NCI-H748 (cell line): Measurements from ENCODE around the gene AARS2.

Experiments
- DNase-seq: peaks from one replicate; lab custom pipeline; 2025; ENCODE audit not compliant: unreplicated experiment; lab: John Stamatoyannopoulos, UW

The AARS2 gene

DNA sequence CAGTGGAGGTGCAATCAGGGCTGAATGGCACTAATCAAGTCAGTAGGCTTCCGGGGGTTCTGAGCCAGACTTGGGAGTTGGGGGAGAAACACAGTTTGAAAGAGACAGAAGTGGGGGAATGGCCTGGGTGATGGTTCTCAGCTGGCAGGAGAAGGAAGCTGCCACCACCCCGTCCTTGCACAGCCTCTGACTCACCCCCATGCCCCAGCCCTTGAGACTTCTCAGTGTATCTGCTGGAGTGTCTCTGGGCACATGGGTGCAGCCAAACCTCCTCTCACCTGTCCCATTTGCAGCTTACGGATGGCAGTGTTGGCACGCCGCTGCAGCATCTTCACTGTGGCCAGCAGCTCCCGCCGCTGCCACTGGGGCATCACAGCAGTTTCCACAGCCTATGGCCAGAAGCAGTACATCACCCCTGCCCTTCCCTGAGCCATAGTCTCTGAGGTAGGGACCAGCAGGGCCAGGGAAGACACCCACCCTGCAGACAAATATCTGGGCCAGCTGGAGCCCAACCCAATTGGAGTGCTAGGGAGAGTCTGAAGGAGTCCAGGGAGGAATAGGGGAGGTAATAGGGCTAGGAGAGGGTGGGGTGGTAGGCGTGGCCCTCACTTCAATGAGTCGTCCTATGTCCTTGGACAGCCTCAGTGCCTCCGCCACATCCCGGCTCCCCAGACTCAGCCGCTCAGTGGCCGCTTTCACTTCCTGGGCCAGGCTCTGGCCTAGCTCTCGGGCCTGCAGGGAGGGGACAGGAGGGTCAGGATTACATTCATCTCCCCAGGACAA lies 11.2 kb downstream of the AARS2 start:
- DNase-seq = no peak

DNA sequence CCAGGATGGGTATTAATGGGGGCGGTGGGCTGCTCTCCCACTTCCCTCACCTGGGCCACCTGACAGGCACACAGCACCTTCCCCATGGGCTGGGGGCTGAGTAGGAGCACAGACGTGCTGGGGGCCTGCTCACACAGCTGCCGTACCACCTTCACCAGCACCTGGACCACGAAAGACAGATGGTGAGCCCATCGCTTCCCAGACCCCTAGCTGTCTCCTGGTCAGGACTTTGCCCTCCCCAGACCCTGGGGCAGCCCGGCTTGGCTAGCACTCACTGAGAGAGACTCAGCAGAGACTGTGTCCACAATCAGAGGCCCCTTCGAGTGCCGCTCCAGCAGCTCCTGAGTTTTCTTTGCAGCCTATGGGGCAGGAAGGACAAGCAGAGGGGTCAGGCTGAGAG lies 12.0 kb downstream of the AARS2 start:
- DNase-seq = no peak

DNA sequence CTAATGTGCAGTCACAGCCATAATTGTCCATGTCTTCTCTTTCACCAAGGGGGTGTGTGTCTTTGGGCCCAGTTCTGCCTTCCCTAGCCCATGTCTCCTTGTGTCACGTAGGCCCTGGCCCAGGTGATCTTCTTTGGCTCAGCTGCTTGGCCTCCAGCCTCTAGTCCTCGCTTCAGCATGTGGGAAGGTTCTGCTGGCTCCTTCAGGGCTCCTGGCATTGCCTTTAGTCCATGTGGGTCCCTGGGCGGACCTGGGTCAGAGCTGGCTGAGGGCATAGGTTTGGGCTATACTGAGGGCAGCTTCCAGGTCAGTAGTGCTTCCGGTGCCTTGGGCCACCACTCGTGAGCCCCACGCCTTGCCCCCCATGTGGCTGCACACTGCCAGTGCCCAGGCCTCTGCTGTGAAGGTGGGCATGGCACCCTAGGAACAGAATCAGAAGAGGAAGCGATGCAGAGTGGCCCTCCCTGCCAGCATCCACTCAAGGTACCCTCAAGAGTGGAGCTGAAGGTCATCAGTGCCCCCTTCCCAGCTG lies 12.8 kb downstream of the AARS2 start:
- DNase-seq = no peak

DNA sequence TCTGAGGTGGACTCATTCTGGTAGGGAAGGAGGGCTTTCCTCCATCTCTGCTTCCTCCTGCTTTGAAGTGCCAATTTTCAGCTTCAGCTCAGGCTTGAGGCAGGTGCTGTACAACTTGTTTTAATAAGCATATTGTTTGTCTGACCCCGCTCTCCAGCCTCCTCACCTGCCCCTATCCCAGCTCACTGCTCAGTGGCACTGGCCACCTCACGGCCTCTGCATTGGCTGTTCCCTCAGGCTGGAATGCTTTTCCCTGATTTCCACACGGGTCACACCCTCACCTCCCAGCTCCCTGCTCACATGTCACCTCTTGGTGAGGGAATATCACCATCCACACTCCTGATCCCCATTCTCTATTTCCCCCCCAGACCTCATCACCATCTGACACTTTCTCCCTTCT lies 14.3 kb downstream of the AARS2 start:
- DNase-seq = no peak

DNA sequence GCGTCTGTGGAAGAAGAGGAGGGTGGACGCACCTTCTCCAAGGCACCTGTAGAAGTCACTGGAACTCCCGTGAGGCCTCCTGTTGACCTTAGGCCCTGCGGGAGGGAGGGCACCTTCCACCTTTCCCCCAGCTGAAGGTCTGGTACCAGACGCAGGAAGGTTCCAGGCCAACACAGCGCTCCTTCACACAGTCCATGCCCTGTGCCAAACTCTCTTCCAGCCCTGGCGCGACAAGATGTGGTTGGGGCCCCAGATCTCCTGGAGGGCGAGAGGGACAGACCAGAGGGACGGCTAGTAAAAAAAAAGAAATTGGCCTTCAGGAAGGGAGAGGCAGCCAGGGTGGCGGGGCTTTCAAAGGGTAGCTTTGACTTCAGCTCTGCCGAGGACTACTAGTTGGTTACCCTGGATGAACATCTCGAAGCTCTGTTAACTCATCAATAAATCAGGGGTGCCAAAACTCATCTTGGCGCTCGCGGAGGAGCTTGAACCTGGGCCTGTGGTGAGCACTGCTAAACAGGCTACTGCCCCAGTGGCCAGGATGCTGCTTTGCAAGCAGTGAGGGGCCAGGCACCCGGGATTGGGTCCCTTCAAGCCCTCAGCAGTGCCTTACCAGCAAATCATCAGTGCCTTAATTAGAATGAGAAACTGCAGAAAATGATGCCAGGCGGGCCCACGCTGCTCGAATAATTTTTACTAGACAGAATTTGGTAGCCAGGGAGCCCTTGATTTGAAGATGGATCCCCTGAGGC lies 14.9 kb downstream of the AARS2 start:
- DNase-seq = peak; percentile 29

DNA sequence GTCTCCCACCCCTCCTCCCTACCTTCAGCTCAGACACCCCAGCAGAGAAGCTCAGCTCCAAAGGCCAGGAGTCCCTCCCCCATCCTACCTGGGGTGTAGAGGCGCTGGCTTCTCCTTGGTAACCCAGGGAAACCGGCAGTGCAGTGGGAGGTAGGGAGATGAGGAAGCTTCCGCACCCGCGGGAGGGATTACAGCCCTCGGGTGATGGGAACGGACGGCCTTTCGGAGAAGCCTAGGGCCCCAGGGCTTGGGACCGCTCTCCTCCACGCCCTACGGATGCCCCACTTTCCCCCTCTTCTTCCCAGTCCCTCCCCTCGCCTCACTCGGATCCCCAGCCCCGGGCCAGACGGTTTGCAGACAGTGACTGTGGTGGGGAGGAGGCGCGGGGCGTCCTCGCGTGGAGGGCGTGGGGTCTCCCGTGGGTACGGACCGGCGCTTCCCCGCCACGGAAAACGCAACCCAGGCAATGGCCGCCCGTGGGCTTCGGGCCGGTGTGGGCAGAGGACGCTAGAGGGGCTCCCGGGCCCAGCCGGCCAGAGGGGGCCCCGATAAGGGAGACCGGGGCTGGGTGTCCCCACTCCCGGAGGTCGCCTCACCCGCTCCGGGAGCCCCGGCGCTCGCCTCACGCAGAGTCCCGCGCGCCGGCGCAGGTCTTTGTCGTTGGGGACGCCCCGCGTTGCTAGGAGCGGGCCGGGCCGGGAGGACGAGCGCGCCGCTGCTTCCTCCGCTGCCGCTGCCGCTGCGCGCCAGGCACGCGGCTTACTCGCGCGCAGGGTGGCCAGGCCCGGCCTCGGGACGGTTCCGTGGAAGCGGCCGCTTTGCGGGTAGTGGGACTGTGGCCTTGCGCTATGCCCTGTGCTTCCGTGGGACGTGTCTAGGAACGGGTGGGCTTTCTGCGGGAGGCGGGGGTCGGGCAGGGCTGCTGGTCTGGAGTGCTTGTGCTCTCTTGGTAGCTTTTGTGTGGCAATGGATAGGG lies 15.8 kb downstream of the AARS2 start:
- peak; percentile 80 for DNase-seq

DNA sequence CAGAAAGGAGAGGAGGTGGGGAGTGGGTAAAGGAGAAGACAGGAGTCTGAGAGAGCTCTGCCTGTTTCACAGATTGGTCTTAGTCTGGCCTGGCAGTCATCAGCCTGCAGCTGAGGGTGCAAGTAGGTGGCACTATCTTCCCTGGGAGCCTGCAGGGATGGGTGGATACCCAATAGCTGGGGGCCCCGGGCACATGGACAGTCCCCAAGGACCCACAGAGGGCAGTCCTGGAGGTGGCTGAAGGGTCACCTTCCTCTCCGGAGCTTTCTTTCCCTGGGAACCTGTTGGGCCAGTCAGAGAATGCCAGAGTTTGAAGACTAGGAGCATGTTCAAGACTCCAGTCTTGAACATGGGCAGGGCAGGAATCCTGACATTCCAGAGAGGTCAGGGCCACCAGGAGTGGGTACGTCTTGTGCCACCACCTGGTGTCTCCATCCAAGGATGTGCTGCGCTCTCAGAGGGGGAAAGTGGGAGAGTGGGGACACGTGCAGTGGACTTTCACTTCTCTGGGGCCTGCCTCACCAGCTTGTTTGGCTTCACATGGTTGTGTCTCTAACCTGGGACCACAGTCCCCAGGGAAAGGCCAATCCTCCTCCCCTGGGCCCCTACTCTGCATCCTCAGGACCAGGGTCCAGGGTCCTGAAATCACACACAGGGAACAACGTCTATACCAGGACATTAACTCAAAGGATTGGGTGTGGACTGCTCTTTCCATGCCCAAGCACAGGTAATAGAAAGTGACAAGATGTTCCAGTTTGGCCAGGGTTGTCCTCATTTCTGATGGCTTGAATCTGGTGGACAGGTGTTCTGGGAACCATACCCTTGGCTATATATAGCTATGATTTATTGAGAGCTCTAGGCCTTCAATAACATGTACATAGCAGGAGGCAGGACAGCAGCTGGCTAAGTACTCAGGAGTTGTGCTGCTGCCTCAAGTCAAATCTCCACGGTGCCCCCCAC lies 18.0 kb downstream of the AARS2 start:
- no peak for DNase-seq

DNA sequence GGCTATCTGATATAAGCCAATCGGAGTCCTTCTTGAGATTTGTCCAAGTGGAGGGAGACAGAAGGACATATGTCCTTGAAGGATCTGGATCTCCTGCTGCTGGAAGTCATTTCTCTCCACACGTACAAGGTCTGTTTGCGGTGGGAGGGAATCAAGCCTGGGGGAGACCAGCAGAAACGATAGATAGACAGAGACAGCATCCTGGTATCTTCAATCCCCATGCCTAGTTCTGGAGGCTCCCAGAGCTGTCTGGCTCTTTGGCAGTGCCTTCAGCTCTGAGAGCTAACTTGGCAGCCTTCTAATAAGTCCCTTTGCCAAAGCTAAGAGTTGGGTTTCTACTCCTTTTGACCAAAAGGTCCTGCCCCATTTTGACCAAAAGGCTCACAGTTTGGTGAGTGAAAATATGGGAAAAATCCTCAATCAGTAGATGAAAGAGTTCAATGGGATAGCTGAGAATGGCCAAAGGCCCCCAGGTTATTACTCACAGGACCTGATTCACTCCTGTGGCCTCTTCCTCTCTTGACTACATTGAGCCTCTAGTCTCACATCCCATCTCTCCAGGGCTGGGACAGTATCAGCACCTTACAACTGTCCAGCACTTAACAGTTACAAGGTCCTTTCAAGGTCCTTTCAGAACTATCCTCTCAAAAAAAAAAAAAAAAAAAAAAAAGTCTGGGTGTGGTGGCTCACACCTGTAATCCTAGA lies 20.3 kb downstream of the AARS2 start:
- DNase-seq = no peak

DNA sequence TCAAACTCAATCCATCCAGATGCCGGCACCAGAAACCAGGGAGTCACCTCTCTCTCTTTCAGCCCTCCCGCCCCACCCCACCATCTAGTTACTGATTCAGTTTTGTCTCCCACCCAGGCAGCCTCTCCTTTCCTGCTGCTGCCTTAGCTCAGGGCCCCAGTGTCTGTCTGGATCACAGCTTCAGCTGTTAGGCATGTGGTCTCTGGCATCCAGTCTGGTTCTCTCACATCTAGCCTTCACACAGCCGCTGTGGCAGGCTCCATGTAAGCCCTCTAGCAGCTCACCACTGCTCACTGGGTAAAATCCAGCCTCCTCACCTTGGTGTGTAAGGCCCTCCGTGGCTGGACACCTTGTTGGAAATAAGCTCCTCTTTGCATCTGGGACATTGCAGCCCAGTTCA lies 21.3 kb downstream of the AARS2 start:
- no peak for DNase-seq

DNA sequence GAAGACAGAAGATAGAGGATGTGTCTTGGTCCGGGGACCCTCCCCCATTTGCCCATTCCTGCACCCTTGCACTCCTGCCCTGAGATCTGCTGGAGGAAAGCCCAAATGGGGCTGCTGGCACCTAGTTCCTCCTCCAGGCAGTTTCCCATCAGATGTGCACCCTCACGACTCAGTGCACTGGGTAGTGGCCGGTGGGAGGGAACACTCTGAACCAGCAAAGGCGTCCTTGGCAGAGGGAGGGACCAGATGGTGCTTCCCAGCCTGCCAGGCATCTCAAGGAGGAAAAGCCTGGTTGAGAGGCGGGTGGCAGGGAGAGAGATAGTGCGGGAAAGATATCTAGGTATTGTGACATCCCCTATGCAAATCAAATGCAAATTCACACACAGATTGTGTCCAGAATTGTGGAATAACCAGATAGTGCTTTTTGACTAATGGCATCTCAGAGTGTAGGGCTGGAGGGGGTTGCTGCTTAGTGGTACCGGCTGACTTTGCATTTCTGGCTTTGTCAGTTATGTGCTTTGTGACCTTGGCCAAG lies 23.4 kb downstream of the AARS2 start:
- no peak for DNase-seq

DNA sequence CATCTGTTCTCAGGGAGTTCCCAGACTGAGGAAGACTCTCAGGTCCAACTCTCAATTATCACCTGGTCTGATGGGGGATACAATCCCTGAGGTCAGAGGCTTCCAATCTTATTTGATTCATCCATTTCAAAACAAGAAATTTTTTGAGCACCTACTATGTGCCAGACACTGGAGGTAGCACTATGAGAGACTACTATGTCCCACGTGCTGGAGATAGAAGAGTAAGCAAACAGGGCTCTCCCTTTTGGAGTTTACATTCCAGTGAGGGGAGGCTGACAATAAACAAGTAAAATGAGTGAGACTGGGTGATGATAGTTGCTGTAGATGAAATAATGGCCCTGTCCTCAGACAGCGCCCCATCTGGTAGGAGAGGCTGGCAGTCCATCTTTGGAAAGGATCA lies 26.4 kb downstream of the AARS2 start:
- no peak for DNase-seq

DNA sequence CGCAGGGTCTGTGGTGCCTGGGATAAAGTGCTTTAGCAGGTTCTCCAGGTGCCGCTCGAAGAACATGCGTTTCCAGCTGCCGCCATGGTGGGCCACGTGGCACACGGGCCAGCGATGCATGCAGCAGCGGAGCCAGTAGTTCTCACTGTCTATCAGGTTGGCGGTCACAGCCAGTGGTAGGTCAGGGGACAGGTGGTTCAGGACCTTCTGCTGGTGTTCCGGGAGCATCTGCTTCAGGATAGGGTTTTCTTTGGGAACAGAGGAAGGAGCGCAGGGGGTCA lies 26.9 kb downstream of the AARS2 start:
- DNase-seq = no peak

DNA sequence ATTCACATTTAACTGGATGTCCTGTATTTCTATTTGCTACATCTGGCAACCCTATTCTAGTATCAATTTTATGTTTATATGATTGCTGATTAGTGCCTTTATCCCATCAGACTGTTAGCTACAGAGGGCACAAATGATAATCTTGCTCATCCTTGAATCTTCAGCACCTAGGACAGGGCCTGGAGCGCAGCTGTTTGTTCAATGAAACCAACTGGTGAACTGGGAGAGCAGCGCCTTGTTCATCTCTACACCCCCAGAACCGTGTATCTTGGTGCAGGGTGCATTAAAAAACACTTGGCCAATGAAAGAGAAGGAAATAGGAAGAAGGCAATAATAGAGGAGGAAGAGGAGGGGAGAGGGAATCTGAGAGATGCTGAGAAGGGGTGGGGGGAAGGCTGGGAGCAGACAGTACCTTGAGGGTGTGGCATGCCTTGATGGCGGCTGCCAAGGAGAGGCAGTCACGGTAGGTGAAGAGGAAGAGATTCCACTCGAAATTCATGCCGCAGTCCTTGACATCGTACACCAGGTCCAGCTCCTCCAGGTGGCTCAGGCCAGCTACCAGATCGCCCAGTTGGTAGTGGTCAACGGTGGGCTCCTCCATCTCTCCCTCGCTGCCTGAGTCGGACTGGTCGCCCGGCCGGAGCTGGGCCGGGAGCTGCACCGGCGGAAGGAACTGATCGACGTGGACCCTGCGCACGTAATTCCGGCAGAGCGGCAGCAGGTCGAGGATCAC lies 27.4 kb downstream of the AARS2 start:
- no peak for DNase-seq

DNA sequence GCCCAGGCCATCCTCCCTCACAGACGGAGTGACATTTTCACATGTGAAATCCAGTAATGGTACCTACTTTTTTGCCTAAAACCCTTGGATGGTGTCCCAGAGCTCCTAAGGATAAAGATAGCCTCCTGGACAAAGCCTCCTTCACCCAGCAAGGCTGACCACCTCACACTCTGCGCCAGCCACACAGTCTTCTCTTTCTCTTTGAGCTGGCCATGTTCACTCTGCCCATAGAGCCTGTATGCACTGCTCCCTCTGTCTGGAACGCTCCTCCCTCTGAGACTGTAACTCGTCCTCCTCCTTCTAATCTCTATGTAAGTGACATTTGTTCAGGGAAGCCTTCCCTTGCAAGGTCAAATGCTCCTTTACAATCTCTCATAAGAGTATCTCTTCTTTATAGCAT lies 28.3 kb downstream of the AARS2 start:
- DNase-seq = no peak

DNA sequence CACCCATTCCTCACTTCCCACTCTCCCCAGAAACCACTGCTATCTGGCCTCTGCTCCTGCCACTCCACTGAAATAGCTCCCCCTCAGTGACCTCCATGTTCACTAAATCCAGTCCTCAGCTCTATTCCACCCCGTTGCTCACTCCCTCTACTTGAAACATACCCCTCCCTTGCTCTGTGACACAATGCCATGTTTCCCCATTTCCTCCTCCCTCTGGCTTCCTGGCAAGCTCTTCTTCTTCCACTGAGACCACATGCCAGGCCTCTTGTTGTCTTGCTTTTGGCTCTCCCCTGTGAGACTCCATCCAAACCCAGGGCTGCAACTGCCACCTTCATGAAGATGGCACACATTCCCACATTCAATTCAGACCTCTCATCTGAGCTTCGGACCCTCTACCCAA lies 29.0 kb downstream of the AARS2 start:
- DNase-seq = no peak

DNA sequence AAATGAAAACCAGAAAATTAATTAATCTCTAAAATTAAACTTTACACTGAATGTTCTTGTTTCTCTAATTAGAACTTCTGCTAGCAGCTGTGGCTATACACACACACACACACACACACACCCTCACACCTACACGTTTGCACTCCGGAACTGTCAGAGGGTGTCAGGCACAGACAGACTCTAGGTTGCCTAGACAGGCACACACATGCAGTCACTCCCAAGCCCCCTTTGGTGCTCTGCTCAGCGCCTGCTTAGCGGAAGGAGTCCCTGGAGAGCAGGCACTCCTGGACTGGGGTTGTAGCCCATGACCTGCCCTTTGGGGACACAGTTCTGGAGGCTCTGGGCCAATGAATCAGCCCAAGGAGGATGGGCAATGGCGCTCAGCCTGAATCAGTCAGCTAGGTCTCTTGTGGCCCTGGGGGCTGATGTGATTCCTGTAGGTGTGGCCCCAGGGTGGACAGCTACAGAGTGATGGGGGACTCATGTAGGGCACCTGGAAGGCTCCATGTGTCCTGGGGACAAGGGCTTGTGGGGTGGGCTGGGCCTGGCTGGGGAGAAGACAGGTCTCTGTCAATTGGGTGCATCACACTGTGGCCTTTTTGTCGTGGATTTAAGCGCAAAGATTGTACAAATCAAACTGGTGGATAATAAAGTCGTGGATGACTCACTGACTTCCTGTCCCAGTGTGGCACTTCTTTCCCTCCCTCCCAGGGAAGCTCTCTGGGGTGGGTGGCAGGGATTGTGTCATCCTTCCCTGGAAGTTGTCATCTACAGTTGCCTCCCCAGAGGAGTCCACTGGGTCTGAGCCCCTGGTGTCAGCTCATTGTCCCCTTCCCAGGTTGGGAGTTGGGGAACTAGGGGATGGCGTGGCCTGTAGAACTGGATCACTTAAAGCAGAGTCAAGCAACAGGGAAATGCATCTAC lies 34.1 kb downstream of the AARS2 start:
- no peak for DNase-seq

DNA sequence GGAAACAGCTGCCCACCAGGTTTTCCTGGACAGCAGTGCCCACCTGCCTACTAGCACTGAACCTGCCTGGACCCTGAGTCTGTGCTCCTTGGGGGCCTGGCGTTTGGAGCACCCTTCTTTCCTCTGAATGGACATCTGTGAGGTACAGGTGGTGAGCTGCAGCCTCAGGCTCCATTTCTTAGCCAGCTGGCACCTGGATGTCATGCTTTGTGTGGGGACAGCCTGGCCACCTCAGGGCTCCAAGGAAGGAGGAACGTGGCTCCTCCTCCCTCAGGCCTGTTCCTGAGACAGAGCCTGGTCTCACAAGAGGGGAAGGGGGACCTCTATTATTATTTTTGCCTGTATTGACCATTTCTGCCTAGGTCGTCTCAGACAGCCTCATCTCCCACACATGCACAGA lies 34.8 kb downstream of the AARS2 start:
- no peak for DNase-seq

DNA sequence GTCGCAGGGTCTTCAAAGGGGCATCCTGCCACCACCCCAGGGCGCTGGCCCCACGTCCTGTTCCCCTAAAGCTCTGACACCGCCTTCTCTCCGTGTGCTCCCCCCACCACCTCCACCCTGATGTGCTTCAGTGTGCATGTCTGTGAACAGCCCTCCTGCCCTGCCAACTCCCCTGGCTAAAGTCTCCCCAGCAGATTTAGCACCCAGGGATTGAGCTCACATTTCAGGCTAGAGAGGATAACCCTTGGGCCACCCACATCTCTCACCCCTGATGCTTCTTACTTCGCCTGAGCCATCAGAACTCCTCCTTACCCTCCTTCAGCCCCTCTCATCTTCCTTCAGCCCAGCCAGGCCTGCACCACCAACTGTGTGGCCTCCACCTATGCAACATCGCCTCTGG lies 35.4 kb downstream of the AARS2 start:
- no peak for DNase-seq
